ENCODE measurements around the gene EFHB.
"Not testable (repeated sequence)": the region's sequence is repeated elsewhere in the genome, so short reads cannot be mapped to it uniquely, and the experiment has no call there.

The EFHB gene

GRCh38 chr3:19934098-19934566, at the start of gene EFHB:
EFHB (minus strand) TSS chr3:19934217; CDS start chr3:19934018, 199 bp downstream.
- no peak for FAIRE-seq
- DNase-seq (ENCODE audit: extremely low spot score, insufficient read length, low read depth): no peak

GRCh38 chr3:19972054-19972453, 38.0 kb upstream of the EFHB start:
- no peak for FAIRE-seq
- DNase-seq (ENCODE audit: extremely low spot score, insufficient read length, low read depth): no peak

- no peak for DNase-seq (ENCODE audit: extremely low spot score, insufficient read length, low read depth)
- no peak for FAIRE-seq
Measured at GRCh38 chr3:19970327-19970726, 36.3 kb upstream of the EFHB start.

GRCh38 chr3:19967812-19968211, 33.8 kb upstream of the EFHB start:
- DNase-seq (ENCODE audit: extremely low spot score, insufficient read length, low read depth) (no peak), FAIRE-seq (no peak)

- DNase-seq (ENCODE audit: extremely low spot score, insufficient read length, low read depth) (no peak), FAIRE-seq (no peak)
Measured at GRCh38 chr3:19967208-19967607, 33.2 kb upstream of the EFHB start.

GRCh38 chr3:19961960-19962359, 27.9 kb upstream of the EFHB start:
- no peak for DNase-seq (ENCODE audit: extremely low spot score, insufficient read length, low read depth)
- no peak for FAIRE-seq

- DNase-seq (ENCODE audit: extremely low spot score, insufficient read length, low read depth) (no peak), FAIRE-seq (no peak)
Measured at GRCh38 chr3:19960696-19961095, 26.7 kb upstream of the EFHB start.

- DNase-seq (ENCODE audit: extremely low spot score, insufficient read length, low read depth) (no peak), FAIRE-seq (no peak)
Measured at GRCh38 chr3:19959505-19959904, 25.5 kb upstream of the EFHB start.

GRCh38 chr3:19957354-19957753, 23.3 kb upstream of the EFHB start:
- not testable (repeated sequence) for FAIRE-seq; DNase-seq (ENCODE audit: extremely low spot score, insufficient read length, low read depth)

- FAIRE-seq: no peak
- DNase-seq (ENCODE audit: extremely low spot score, insufficient read length, low read depth): no peak
Measured at GRCh38 chr3:19954676-19955075, 20.7 kb upstream of the EFHB start.

GRCh38 chr3:19950316-19950715, 16.3 kb upstream of the EFHB start:
- FAIRE-seq: no peak
- no peak for DNase-seq (ENCODE audit: extremely low spot score, insufficient read length, low read depth)

GRCh38 chr3:19948226-19948591, 14.2 kb upstream of the EFHB start:
- no peak for DNase-seq (ENCODE audit: extremely low spot score, insufficient read length, low read depth)
- FAIRE-seq: no peak

- FAIRE-seq (peak; percentile 24), DNase-seq (ENCODE audit: extremely low spot score, insufficient read length, low read depth) (no peak)
Measured at GRCh38 chr3:19947549-19948225, 13.7 kb upstream of the EFHB start.

- DNase-seq (ENCODE audit: extremely low spot score, insufficient read length, low read depth): peak; percentile 85
- FAIRE-seq: peak; percentile 99
Measured at GRCh38 chr3:19946832-19947548, 13.0 kb upstream of the EFHB start, which contains the start of gene RAB5A. RAB5A (plus strand) TSS chr3:19947097; CDS start chr3:19950899, 3,802 bp downstream.

- FAIRE-seq: no peak
- DNase-seq (ENCODE audit: extremely low spot score, insufficient read length, low read depth): no peak
Measured at GRCh38 chr3:19945969-19946831, 12.2 kb upstream of the EFHB start.

GRCh38 chr3:19945534-19945933, 11.5 kb upstream of the EFHB start:
- FAIRE-seq (no peak), DNase-seq (ENCODE audit: extremely low spot score, insufficient read length, low read depth) (no peak)

- no peak for DNase-seq (ENCODE audit: extremely low spot score, insufficient read length, low read depth)
- FAIRE-seq: no peak
Measured at GRCh38 chr3:19940643-19941042, 6.6 kb upstream of the EFHB start.

GRCh38 chr3:19938295-19938627, 4.2 kb upstream of the EFHB start:
- DNase-seq (ENCODE audit: extremely low spot score, insufficient read length, low read depth) (no peak), FAIRE-seq (no peak)

GRCh38 chr3:19937459-19938294, 3.7 kb upstream of the EFHB start:
- DNase-seq (ENCODE audit: extremely low spot score, insufficient read length, low read depth): no peak

GRCh38 chr3:19932422-19932821, 1.6 kb downstream of the EFHB start:
- no peak for DNase-seq (ENCODE audit: extremely low spot score, insufficient read length, low read depth)
- FAIRE-seq: no peak

More at GRCh38 chr3:19937459-19938294, 3.7 kb upstream of the EFHB start:
- FAIRE-seq: no peak
